ENCODE results near the gene ATAD2B.

- TF ChIP-seq POLR2AphosphoS5 (IDR thresholded peaks at IDR 0.05) (no peak), CTCF (IDR thresholded peaks at IDR 0.05) (no peak), POLR2A (IDR thresholded peaks at IDR 0.05) (no peak)
Observed at GRCh38 chr2:23862716-23863426, 64.1 kb downstream of the ATAD2B start.

Measured in sigmoid colon (tissue), 4 donors.